ENCODE data around the gene C1orf56. TPM values are rescaled to one million over a fixed set of nuclear protein-coding genes. Genes with fewer than 3 reads are reported as not detected.

Gene C1orf56
- total RNA-seq, 1 donor from 2014 or later: 5.2 TPM

DNA sequence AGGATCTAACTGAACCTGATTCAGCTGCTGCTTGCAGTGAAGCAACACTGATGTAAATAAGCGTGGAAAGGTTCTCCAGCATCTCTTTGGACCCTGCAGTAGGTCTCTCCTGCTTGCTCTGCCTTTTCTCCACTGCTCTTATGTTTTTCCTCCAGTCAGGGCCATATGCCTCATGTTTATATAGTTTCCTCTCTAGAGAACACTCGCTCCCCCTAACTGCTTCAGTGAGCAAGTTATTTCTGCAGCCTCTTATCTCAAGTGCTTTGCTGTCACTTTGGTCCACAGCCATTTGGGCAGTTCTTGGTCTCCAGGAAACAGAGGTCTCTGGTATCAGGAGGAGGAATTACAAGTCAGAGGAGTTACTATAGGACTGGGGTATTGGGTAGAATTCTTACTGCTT is 34.0 kb upstream of the C1orf56 start:
- Histone ChIP-seq H3K36me3 (peaks cover 0 to 9% of the 10 kb centered on the region in 2 donors), H3K4me3 (no peak overlapping the region), H3K27me3 (no peaks in the 10 kb centered on the region), H3K9me3 (no peaks in the 10 kb centered on the region), H3K4me1 (peaks cover 29% of the 10 kb centered on the region), H3K27ac (no peak overlapping the region)
- intact Hi-C loops (cut with DNase I): no loop called here
- no peak for DNase-seq (ENCODE audit: extremely low spot score in 2 of 2)
- no peak for TF ChIP-seq POLR2AphosphoS5 (IDR thresholded peaks at IDR 0.05; ENCODE audit: insufficient read depth in 1 of 2, low read depth in 1 of 2)
- TF ChIP-seq, protein P1, sequence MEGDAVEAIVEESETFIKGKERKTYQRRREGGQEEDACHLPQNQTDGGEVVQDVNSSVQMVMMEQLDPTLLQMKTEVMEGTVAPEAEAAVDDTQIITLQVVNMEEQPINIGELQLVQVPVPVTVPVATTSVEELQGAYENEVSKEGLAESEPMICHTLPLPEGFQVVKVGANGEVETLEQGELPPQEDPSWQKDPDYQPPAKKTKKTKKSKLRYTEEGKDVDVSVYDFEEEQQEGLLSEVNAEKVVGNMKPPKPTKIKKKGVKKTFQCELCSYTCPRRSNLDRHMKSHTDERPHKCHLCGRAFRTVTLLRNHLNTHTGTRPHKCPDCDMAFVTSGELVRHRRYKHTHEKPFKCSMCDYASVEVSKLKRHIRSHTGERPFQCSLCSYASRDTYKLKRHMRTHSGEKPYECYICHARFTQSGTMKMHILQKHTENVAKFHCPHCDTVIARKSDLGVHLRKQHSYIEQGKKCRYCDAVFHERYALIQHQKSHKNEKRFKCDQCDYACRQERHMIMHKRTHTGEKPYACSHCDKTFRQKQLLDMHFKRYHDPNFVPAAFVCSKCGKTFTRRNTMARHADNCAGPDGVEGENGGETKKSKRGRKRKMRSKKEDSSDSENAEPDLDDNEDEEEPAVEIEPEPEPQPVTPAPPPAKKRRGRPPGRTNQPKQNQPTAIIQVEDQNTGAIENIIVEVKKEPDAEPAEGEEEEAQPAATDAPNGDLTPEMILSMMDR (IDR thresholded peaks at IDR 0.05): no peak
- no peak for TF ChIP-seq POLR2A (IDR thresholded peaks at IDR 0.05)

- Histone ChIP-seq H3K27me3 (no peaks in the 10 kb centered on the region), H3K27ac (peak overlapping the region; percentile 23), H3K36me3 (peaks cover 0 to 32% of the 10 kb centered on the region in 2 donors), H3K9me3 (no peaks in the 10 kb centered on the region), H3K4me3 (no peak overlapping the region), H3K4me1 (peaks cover 9% of the 10 kb centered on the region)
- DNase-seq (ENCODE audit: extremely low spot score in 2 of 2): no peak
- intact Hi-C loops (cut with DNase I): loop anchor here (5.0 kb wide), 1 partner anchor 133 kb away; the partner anchor contains the start of gene TNFAIP8L2
- no peak for TF ChIP-seq POLR2A (IDR thresholded peaks at IDR 0.05)
- TF ChIP-seq, protein P1 (IDR thresholded peaks at IDR 0.05): peak; percentile 23 to 70 (median 68)
Measured at GRCh38 chr1:151024540-151025146, 22.9 kb upstream of the C1orf56 start.

DNA sequence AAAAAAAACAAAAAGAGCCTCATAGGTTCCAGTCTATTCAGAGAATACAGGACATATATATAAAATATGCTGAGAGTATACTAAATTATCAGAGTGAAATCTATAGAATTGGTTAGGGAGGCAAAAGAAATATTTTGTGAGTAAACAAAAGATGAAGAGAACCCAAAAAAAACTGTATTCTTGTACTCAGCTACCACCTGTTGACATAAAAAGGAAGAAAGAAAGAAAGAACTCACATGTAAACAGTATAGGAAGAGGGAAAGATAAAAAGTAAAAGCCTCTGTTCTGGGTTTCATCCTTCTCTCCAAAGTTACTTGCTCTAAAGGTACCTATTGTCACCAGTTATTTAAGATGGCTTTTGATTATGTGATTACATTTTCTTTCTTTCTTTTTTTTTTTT is 21.1 kb upstream of the C1orf56 start:
- intact Hi-C loops (cut with DNase I): loop anchor here (5.0 kb wide), 1 partner anchor 131 kb away; the partner anchor contains the start of gene TNFAIP8L2

DNA sequence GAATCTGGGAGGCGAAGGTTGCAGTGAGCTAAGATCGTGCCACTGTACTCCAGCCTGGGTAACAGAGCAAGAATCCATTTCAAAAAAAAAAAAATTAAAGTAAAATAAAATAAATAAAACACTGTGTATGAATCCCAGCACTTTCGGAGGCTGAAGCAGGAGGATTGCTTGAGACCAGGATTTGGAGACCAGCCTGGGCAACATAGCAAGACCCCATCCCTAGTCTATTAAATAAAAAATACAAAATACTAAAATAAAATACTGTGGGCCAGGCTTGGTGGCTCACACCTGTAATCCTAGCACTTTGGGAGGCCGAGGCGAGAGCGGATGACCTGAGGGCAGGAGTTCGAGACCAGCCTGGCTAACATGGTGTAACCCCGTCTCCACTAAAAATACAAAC is 15.4 kb upstream of the C1orf56 start:
- Histone ChIP-seq H3K4me3 (no peak overlapping the region), H3K27me3 (no peaks in the 10 kb centered on the region), H3K9me3 (no peaks in the 10 kb centered on the region), H3K36me3 (peaks cover 0 to 42% of the 10 kb centered on the region in 2 donors), H3K27ac (no peak overlapping the region), H3K4me1 (no peaks in the 10 kb centered on the region)
- no peak for DNase-seq (ENCODE audit: extremely low spot score in 2 of 2)
- TF ChIP-seq POLR2AphosphoS5 (IDR thresholded peaks at IDR 0.05; ENCODE audit: insufficient read depth in 1 of 2, low read depth in 1 of 2): no peak
- TF ChIP-seq POLR2A (IDR thresholded peaks at IDR 0.05): no peak
- TF ChIP-seq, protein P1 (IDR thresholded peaks at IDR 0.05): no peak
- intact Hi-C loops (cut with DNase I): no loop called here

More for the DNA sequence above, 21.1 kb upstream of the C1orf56 start:
- TF ChIP-seq, protein P1 (IDR thresholded peaks at IDR 0.05): no peak
- no peak for TF ChIP-seq POLR2A (IDR thresholded peaks at IDR 0.05)
- no peak for TF ChIP-seq POLR2AphosphoS5 (IDR thresholded peaks at IDR 0.05; ENCODE audit: insufficient read depth in 1 of 2, low read depth in 1 of 2)
- Histone ChIP-seq H3K36me3 (peaks cover 0 to 43% of the 10 kb centered on the region in 2 donors), H3K27me3 (no peaks in the 10 kb centered on the region), H3K27ac (no peak overlapping the region), H3K4me1 (peaks cover 9% of the 10 kb centered on the region), H3K9me3 (no peaks in the 10 kb centered on the region), H3K4me3 (no peak overlapping the region)
- DNase-seq (ENCODE audit: extremely low spot score in 2 of 2): no peak

- H3K9me3 ChIP-seq: no peaks in the 10 kb centered on the region
- H3K4me1 ChIP-seq: no peaks in the 10 kb centered on the region
- intact Hi-C loops (cut with DNase I): no loop called here
- H3K27ac ChIP-seq: no peak overlapping the region
- H3K36me3 ChIP-seq: peaks cover 0 to 33% of the 10 kb centered on the region in 2 donors
- DNase-seq (ENCODE audit: extremely low spot score in 2 of 2): no peak
- no peak overlapping the region for H3K4me3 ChIP-seq
- no peaks in the 10 kb centered on the region for H3K27me3 ChIP-seq
- TF ChIP-seq POLR2AphosphoS5 (IDR thresholded peaks at IDR 0.05; ENCODE audit: insufficient read depth in 1 of 2, low read depth in 1 of 2) (no peak), POLR2A (IDR thresholded peaks at IDR 0.05) (no peak)
- TF ChIP-seq, protein P1 (IDR thresholded peaks at IDR 0.05): no peak
Measured at GRCh38 chr1:151035167-151035566, 12.4 kb upstream of the C1orf56 start.

All from vagina (tissue), 2 donors.